Jurkat, Clone E6-1 (cell line): ENCODE measurements around the gene RNASE7.

ENCODE experiments used
- DNase-seq: peaks from one replicate; pipeline ENCODE4 v3.0.0-alpha.2; 2011; ENCODE audit warnings: low read depth, low spot score
- H3K4me3 ChIP-seq: 2 replicates; pipeline ENCODE4 v1.5.1; 2011; ENCODE audit warnings: mild to moderate bottlenecking, low read length, control low read depth, moderate library complexity

The RNASE7 gene

GRCh38 chr14:21059842-21060613 lies 17.9 kb downstream of the RNASE7 start:
- H3K4me3 ChIP-seq, result no peak overlapping the region
- no peak for DNase-seq

- DNase-seq, result no peak
- H3K4me3 ChIP-seq, result no peak overlapping the region
Observed at GRCh38 chr14:21060614-21061346, 18.6 kb downstream of the RNASE7 start.

- H3K4me3 ChIP-seq, result no peak overlapping the region
- no peak for DNase-seq
Observed at GRCh38 chr14:21061347-21061668, 19.1 kb downstream of the RNASE7 start.

GRCh38 chr14:21063479-21063878 lies 21.3 kb downstream of the RNASE7 start:
- H3K4me3 ChIP-seq, result no peak overlapping the region
- DNase-seq, result no peak

GRCh38 chr14:21066882-21067502 lies 24.8 kb downstream of the RNASE7 start:
- no peak overlapping the region for H3K4me3 ChIP-seq
- peak; percentile 10 for DNase-seq

- peak; percentile 20 for DNase-seq
- no peak overlapping the region for H3K4me3 ChIP-seq
Observed at GRCh38 chr14:21068521-21069387, 26.6 kb downstream of the RNASE7 start.

GRCh38 chr14:21069388-21070082 lies 27.4 kb downstream of the RNASE7 start:
- peak overlapping the region; percentile 13; the same call in 1 of the 2 replicates for H3K4me3 ChIP-seq
- no peak for DNase-seq

GRCh38 chr14:21070083-21070609 lies 28.0 kb downstream of the RNASE7 start, which contains the start of gene ARHGEF40:
ARHGEF40 (plus strand) TSS chr14:21070304; CDS start chr14:21070397, 93 bp downstream.
- no peak for DNase-seq
- peak within 1 kb of the TSS; percentile 35 for H3K4me3 ChIP-seq

GRCh38 chr14:21070610-21071224 lies 28.6 kb downstream of the RNASE7 start:
- H3K4me3 ChIP-seq, result peak overlapping the region; percentile 35
- DNase-seq, result no peak

GRCh38 chr14:21071225-21072030 lies 29.3 kb downstream of the RNASE7 start:
- peak; percentile 20 for DNase-seq
- peak overlapping the region; percentile 35 for H3K4me3 ChIP-seq

- DNase-seq, result no peak
- no peak overlapping the region for H3K4me3 ChIP-seq
Observed at GRCh38 chr14:21072031-21072473, 29.9 kb downstream of the RNASE7 start.

- no peak overlapping the region for H3K4me3 ChIP-seq
- DNase-seq, result no peak
Observed at GRCh38 chr14:21072781-21073339, 30.7 kb downstream of the RNASE7 start.

GRCh38 chr14:21073921-21074320 lies 31.8 kb downstream of the RNASE7 start:
- DNase-seq, result no peak
- no peak overlapping the region for H3K4me3 ChIP-seq

GRCh38 chr14:21074398-21075272 lies 32.5 kb downstream of the RNASE7 start:
- no peak for DNase-seq

GRCh38 chr14:21075719-21076437 lies 33.7 kb downstream of the RNASE7 start:
- no peak for DNase-seq
- H3K4me3 ChIP-seq, result no peak overlapping the region

More at GRCh38 chr14:21074398-21075272, 32.5 kb downstream of the RNASE7 start:
- H3K4me3 ChIP-seq, result no peak overlapping the region
